Endothelial cell (in vitro differentiated cells): ENCODE results near the gene APEH. TPM values are rescaled to one million over a fixed set of nuclear protein-coding genes. Genes with fewer than 3 reads are reported as not detected.

Experiments
- DNase-seq: peaks from one replicate; pipeline ENCODE4 v3.0.0; 2021; ENCODE audit warnings: low spot score
- H3K27ac Mint-ChIP-seq: one replicate; pipeline ENCODE4 v1.8.0; 2021; ENCODE audit warnings: mixed read lengths, inconsistent platforms; ENCODE audit not compliant: unreplicated experiment
- H3K27me3 Mint-ChIP-seq: one replicate; pipeline ENCODE4 v1.8.0; 2021; ENCODE audit warnings: mild to moderate bottlenecking, moderate library complexity, mixed read lengths, inconsistent platforms; ENCODE audit not compliant: unreplicated experiment
- H3K36me3 Mint-ChIP-seq: one replicate; pipeline ENCODE4 v1.8.0; 2021; ENCODE audit warnings: mild to moderate bottlenecking, low read depth, mixed read lengths, inconsistent platforms; ENCODE audit not compliant: unreplicated experiment
- H3K4me1 Mint-ChIP-seq: one replicate; pipeline ENCODE4 v1.8.0; 2021; ENCODE audit warnings: mild to moderate bottlenecking, mixed read lengths, inconsistent platforms; ENCODE audit not compliant: unreplicated experiment
- H3K4me3 Mint-ChIP-seq: one replicate; pipeline ENCODE4 v1.8.0; 2021; ENCODE audit warnings: mild to moderate bottlenecking, mixed read lengths, inconsistent platforms; ENCODE audit not compliant: unreplicated experiment
- H3K9me3 Mint-ChIP-seq: one replicate; pipeline ENCODE4 v1.8.0; 2021; ENCODE audit warnings: mixed read lengths, inconsistent platforms; ENCODE audit not compliant: unreplicated experiment
- CTCF ChIP-seq: fragments of 200-600 bp; sonication (generic); IDR thresholded peaks from one replicate; pipeline ENCODE4 v1.5.0; 2021; ENCODE audit warnings: antibody characterized with exemption; ENCODE audit not compliant: unreplicated experiment
- total RNA-seq: library from RNA; stranded (reverse); fragmentation: NEBNext Ultra II Directional; extraction: Animal tissue kit (Norgen Biotek cat#: 25700); gene quantifications from one replicate; pipeline ENCODE4 v1.2.1, GENCODE V29; 2021; ENCODE audit not compliant: unreplicated experiment

Gene APEH
- total RNA-seq, 1 donor from 2014 or later: 71.1 TPM

DNA sequence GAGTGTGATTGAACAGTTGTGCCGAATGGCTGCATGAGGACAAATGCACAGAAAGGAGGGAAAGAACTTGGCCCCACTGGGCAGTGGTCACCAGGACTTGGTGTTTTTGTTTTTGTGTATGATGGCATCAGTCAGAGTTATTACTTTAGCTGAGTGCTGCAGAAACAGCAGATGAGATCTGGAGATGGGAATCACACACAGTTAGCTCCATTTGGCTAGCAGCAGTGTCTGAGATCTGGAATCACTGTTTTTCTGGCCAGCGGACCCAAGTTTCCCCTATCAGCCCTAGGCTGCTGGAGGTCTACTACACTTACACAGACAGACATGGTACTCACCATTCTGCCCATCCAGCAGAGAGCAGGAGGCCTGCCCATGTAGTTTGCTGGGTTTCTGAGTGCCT lies 45.9 kb upstream of the APEH start:
- peaks cover 3% of the 10 kb centered on the region for H3K27me3 Mint-ChIP-seq
- no peaks in the 10 kb centered on the region for H3K9me3 Mint-ChIP-seq
- H3K36me3 Mint-ChIP-seq: peaks cover 14% of the 10 kb centered on the region
- no peak overlapping the region for H3K4me3 Mint-ChIP-seq
- no peak for TF ChIP-seq CTCF
- no peak for DNase-seq
- no peak overlapping the region for H3K27ac Mint-ChIP-seq
- H3K4me1 Mint-ChIP-seq: peaks cover 4% of the 10 kb centered on the region

DNA sequence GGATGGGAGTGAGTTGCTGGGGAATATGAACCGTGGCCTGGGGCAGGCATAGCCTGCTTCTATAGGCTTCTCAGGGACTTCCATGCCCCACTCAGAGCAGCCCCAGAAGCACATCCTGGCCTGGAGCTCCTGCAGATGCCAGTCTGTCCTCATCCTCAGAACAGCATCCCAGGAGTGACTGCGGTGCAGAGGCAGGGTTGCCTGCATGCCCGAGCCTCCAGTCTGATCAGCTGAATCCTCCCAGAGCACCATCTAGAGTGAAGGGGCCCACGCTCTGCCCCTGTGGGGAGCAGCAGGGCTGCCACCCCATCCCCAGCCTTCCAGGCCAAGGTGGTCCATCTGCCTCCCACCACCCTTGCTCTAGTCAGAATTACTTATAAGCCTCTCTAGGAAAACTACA lies 44.7 kb upstream of the APEH start:
- peaks cover 14% of the 10 kb centered on the region for H3K36me3 Mint-ChIP-seq

GRCh38 chr3:49629866-49630265 lies 44.3 kb upstream of the APEH start:
- Mint-ChIP-seq H3K4me1 (peaks cover 4% of the 10 kb centered on the region), H3K27me3 (peaks cover 3% of the 10 kb centered on the region), H3K36me3 (peaks cover 14% of the 10 kb centered on the region), H3K4me3 (no peak overlapping the region), H3K9me3 (no peaks in the 10 kb centered on the region), H3K27ac (no peak overlapping the region)
- no peak for DNase-seq
- TF ChIP-seq CTCF: no peak

More for the DNA sequence above, 44.7 kb upstream of the APEH start:
- peaks cover 4% of the 10 kb centered on the region for H3K4me1 Mint-ChIP-seq
- DNase-seq: no peak
- H3K27ac Mint-ChIP-seq: no peak overlapping the region
- no peaks in the 10 kb centered on the region for H3K9me3 Mint-ChIP-seq
- H3K4me3 Mint-ChIP-seq: no peak overlapping the region
- peaks cover 3% of the 10 kb centered on the region for H3K27me3 Mint-ChIP-seq
- TF ChIP-seq CTCF: no peak

DNA sequence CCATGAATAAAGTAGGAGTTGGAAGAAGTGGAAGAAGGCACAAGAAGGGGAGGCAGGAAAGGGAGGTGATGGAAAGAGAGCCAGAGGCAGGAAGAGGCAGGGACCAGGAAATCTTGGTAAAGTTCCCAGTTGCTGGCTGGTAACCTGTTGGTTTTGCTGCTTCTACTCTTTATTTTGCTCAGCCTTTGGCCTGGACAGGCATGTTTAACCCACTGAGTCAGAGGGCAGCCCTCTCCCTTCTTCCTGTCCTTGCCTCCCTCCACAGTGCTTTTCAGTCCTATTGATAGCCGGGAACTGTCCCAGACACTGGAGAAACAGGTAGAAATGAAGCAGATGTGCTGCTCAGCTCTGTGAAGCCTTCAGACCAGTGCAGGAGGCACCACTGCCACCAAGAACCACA lies 43.4 kb upstream of the APEH start:
- no peak for DNase-seq
- H3K9me3 Mint-ChIP-seq: no peaks in the 10 kb centered on the region
- peaks cover 14% of the 10 kb centered on the region for H3K36me3 Mint-ChIP-seq
- no peak overlapping the region for H3K4me3 Mint-ChIP-seq
- TF ChIP-seq CTCF: no peak
- H3K4me1 Mint-ChIP-seq: peaks cover 4% of the 10 kb centered on the region
- H3K27me3 Mint-ChIP-seq: peaks cover 3% of the 10 kb centered on the region
- H3K27ac Mint-ChIP-seq: no peak overlapping the region

DNA sequence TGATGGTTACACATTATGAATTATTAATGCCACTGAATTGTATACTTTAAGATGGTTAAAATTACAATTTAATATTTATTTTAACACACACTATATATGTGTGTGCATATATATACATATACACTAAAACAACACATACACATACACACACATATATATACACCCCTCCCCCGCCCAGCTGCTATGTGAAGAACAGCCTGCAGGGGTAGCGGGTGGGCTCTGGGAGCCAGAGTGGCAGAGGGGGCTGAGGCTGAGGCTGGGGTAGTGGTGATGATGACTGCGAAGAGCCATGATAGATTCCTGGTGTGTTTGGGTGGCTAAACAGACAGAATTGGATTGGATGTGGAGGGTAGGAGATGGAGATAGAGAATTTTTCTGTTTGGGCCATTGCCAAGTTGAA lies 39.4 kb upstream of the APEH start:
- TF ChIP-seq CTCF: no peak
- Mint-ChIP-seq H3K4me1 (peaks cover 9% of the 10 kb centered on the region), H3K27me3 (no peaks in the 10 kb centered on the region), H3K27ac (no peak overlapping the region), H3K4me3 (no peak overlapping the region), H3K36me3 (peaks cover 16% of the 10 kb centered on the region), H3K9me3 (no peaks in the 10 kb centered on the region)
- DNase-seq: no peak
